Inflammatory macrophage (primary cell): ENCODE results near the gene STRADB.
"Not testable (repeated sequence)": the region's sequence is repeated elsewhere in the genome, so short reads cannot be mapped to it uniquely, and the experiment has no call there.

Experiments used
- DNase-seq, 2 donors: peaks; one replicate each; pipeline ENCODE4 v3.0.0-alpha.2; 2020 to 2022

STRADB gene

DNA sequence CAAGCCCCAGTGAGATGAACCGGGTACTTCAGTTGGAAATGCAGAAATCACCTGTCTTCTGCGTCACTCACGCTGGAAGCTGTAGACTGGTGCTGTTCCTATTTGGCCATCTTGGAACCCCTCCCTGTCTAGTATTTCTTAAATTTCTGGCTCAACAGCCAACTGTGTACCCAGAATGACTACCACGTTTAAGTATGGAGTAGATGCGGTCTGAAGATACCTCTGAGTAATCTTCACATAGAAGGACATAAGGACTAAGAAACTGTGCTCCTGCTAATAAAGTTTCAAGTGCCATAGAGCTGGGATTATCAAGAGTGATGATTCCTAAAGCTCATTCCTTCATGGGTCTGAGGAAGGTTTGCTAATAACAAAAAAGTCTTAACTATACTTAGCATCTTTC, 20.7 kb upstream of the STRADB start:
- DNase-seq = no peak

DNA sequence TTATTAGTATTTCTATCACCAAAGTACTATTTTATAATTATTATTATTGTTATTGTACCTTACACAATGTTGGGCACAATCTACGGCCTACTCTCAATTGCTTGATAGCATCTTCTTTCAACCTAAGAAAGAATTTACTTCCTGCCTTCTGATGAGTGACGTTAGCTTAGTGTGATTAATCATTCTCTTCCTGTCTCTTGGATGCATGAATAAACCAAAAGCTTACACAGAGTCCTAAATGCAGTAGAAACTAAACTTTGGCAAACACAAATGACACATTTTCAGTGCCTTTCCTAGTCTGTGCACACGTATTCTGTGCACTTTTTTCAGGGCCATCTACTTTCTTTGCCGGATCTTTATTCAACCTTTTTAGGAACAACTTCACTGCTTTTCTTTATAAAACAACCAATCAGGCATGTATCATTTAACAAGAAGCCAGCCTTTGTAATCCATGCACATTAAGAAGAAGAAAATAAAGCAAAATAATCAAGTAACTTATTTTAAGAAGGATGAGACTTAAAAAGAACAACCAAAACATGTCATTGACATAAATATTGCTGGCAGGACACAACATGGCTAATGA, 19.4 kb upstream of the STRADB start:
- DNase-seq = peak in 1 of 2 donors; percentile 26

DNA sequence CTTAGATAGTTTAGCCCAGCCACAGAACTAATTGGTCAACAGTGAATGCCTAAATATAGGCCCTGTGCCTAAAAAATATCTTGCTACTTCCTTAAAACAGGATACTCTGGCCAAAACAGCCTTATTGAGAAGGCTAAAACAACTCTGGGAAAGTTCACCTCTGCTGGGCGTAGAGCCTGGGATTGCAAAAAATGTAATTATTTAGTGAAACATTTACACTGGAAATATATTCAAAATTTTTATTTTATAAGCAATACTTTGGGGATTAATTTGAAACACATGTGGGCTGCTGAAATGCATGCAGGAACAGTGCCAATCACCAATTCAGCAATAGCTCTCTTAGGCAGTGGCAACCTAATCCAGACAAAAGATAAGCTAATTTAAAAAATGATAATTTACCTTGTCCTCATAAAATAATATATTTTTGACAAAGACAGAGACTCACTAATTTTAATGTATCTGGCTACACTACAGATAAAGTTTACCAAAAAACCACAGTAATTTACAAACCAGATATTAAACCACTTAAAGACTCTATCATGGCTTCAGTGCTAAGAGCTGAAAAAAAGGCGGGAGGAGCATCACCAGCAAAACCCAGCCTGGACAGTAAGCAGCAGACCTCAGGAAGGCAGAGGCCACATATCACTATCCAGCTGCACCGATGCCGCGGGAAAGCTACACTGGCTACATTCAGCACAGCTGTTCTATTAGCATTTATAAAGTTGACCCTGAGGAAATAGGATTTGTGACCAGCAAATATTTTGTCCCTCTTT, 18.7 kb upstream of the STRADB start:
- DNase-seq = peak; percentile 33 to 44

GRCh38 chr2:201433394-201433995, 18.0 kb upstream of the STRADB start:
- DNase-seq = no peak

DNA sequence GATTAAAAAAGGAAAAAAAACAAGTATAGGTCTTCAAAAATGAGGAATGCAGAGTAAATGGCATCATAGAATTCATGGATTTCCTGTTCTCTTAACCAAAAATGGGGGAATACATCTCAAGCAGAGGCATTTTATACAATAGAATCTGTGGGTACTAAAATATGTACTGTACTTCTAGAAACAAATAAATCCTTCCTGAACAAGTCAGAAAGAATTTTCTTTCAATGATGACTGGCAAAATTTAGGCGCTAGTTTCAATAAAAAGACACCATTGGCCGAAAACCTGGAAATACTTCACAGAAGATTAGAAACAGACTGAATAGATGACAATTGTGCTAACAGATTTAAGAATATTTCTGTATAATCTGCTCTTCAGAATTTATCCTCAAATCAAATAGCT, 15.4 kb upstream of the STRADB start:
- no peak for DNase-seq

DNA sequence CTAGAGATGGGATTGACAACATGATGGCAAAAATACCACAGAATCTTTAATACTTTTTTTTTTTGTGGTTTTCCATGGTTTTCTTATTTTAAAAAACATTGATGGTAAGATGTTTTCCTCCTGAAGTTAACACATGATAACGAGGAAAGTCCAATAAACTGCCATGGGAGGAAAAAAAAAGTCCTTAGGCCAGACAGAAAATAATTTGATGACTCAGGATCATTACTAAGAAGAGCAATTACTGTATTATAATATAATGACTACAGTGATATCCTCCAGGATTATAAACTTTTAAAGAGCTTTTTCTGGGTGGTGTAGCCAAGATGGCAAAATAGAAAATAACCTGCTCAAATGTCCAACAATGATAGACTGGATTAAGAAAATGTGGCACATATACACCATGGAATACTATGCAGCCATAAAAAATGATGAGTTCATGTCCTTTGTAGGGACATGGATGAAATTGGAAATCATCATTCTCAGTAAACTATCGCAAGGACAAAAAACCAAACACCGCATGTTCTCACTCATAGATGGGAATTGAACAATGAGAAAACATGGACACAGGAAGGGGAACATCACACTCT, 12.1 kb upstream of the STRADB start:
- DNase-seq = not testable (repeated sequence)

GRCh38 chr2:201440182-201440581, 11.4 kb upstream of the STRADB start:
- no peak for DNase-seq

DNA sequence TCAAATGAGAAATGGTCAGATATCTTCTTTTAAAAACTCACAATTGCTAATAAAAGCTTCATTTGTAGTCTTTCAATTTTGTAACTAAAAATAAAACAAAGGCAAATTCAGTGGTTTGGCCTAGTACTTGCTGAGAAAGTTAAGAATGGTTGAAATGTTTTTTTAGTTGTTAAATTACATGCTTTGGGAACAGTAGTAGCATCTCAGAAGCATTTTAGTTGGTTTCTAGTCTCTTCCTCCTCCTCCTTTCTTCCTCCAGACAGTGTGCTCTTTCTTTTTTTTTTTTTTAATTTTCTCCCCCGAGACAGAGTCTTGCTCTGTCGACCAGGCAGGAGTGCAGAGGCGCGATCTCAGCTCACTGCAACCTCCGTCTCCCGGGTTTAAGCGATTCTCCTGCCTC, 10.1 kb upstream of the STRADB start:
- DNase-seq = no peak

- peak in 1 of 2 donors; percentile 44 for DNase-seq
Observed at GRCh38 chr2:201444746-201445465, 6.6 kb upstream of the STRADB start.

GRCh38 chr2:201447086-201447485, 4.5 kb upstream of the STRADB start:
- no peak for DNase-seq

DNA sequence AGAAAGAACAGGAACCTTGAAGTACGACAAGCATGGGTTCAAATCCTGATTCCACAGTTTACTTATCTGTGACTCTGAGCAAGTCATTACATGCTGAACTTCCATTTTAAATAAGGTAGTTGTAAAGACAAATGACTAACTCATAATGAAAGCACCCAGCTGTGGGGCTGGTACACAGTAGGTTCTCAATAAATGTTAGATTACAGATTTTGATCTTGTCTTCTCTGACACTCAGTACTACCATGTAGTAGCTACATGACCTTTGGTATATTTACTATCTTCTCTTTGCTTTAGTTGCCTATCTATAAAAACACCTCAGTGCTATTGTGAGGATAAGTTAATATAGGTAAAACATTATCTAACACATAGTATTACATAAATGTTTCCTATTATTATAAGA, 3.5 kb upstream of the STRADB start:
- DNase-seq = no peak

DNA sequence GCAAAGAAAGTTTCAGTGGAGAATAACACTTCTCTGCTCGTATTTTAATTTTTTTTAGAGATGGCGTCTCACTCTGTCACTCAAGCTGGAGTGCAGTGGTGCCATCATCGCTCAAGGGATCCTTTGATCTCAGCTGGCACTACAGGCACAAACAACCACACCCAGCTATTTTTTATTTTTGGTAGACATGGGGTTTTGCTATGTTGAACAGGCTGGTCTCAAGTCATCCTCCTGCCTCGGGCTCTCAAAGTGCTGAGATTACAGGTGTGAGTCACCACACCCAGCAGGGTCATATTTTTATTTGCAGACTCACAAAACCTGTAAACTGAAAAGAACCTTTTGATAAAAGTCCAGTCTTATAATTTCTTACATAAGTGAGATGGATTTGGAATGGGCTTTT, 2.8 kb upstream of the STRADB start:
- no peak for DNase-seq

DNA sequence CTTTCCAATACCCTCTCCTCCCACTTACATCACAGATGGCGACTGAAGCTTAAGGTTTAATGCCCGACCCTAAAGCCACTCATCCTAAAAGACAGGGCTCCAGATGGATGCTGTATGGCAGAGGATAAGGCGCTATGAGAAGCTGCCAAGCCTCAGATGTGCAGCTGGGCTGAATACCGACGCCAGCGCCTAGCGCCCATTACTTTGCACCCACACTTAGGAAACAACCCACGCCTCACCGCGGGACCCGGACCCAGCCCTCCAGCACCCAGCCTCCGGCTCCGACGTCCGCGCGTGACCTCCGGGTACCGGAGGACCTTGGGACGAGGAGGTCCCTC, 617 bp upstream of the STRADB start:
- DNase-seq = no peak

DNA sequence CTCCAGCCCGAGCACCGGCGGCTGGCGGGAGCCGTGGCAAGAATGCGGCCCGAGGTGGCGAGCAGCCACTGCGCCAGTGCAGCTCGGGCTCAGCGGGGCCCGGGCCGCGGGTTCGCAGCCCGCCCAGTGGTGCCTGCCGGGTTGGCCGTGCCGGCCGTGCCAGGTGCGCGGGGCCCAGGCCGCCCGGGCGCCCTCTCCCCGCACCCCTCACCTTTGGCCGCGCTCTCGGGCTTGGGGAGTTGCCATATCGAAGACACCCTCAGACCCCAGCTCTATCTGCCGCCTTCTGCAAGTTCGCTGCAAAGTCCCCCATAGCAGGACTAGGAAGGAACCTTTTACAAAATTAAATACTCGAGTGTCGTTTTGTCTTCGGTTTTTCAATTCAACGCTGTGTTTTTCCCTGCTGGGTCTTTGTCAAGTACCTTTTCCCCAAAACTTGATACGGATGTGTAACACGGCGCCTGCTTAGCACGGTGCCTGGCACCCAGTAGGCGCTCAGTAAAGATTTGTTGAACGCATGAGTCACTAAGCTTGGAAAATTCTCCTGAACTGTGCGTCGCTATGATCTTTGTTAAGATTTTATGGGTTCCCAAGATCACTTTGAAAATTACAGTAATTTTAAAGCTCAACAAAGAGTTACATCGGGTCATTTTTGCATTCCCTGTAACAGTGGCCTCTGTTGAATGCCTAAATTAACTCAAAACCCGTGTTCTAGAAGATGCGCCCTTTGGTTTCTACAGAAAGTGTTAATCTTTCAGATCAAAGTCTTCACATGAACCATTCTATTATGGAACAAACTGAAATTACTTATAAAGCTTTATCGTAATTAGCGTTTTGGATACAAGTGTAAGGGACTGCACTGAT, 750 bp downstream of the STRADB start:
- peak in 1 of 2 donors; percentile 2 for DNase-seq

DNA sequence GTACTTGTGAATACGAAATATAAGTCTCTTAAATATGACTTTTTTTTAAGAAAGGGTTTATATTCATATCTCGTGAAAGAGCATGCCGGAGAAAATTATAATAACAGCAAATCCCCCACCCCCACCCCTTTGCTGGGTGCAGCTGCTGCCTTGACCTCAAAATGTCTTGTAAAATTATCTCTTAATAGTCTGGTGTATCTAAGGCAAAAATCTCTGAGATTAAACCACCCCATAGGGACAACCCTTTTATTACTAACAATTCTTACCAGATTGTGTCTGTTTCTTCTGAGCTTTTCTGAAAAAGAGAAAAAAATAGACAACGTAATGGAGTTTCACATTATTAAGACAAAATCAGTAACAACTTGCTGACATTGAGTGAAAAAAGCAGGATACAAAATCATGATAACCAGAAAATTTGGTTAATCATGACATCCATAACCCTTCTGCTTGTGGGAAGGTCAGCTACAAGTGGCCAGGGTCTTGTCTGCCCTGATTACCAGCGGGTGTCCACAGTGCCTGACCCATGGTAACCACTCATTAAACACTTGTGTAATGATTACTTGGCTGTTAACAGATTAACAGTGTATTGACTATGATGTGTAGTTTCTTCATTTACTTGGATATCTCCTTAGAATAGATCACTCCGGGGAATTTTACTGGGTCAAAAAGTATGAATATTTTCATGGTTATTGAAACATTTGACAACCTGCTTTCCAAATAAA, 1.5 kb downstream of the STRADB start:
- no peak for DNase-seq

DNA sequence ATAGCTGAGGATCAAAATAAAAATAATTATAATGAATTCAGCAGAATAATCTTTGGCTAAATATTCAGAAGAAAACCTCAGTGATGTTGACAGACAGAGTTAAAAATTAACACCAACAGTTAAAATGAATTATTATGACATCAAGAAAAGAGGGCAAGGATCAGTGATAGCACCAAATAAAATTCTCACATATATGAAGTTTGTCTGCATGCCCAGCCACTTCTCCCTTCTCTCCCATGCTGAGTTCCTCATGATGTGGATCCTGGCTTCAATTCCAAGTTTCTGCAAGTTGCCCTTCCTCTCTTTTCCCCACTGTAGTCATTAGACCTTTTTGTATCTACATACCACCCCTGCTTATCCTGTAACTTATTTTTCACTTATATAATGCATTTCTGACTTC, 6.8 kb downstream of the STRADB start:
- no peak for DNase-seq

DNA sequence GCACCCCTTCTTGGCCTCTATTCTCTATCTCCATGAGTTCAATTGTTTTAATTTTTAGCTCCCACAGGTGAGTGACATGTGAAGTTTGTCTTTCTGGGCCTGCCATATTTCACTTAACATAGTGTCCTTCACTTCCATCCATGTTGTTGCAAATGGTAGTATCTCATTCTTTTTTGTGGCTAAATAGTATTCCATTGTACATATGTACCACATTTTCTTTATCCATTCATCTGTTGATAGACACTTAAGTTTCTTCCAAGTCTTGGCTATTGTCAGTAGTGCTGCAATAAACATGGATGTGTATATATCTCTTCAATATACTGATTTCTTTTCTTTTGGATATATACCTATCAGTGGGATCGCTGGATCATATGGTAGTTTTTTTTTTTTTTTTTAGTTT, 9.0 kb downstream of the STRADB start:
- no peak for DNase-seq

DNA sequence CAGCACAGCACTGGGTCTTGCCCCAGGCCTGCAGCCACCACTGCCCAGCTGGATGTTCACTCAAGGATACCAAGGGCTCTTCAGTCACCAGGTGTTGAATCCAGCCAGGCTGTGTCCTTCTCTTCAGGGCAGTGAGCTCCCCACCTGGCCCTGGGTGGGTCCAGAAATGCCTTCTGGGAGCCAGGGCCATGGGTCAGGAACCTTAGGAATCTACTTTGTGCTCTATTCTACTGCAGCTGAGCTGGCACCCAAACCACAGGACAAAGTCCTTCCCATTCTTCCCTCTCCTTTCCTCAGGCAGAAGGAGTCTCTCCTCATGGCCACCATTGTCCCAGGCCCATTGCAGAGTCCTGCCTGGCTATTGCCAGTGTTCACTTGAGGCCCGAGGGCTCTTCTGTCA, 13.0 kb downstream of the STRADB start:
- DNase-seq = no peak

DNA sequence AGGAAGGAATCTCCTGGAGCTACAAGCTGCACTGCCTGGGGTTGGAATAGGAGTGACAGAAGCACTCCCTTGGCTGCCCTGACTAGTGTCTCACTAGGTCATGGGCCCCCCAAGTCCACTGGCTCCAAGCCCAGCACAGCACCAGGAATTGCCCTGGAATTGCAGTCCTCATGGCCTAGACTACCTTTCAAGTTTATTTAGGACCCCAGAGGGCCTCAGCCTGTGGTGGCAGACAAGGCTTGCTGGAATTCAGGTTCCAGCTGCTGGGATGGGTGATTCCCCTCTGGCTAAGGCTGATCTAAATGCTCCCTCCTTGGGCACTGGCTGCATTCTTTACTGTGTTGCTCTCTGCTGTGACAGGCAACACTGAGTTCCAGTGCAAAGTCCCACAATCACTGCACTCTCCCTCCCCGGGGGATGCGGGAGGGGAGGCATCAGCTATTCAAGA, 14.0 kb downstream of the STRADB start:
- no peak for DNase-seq

DNA sequence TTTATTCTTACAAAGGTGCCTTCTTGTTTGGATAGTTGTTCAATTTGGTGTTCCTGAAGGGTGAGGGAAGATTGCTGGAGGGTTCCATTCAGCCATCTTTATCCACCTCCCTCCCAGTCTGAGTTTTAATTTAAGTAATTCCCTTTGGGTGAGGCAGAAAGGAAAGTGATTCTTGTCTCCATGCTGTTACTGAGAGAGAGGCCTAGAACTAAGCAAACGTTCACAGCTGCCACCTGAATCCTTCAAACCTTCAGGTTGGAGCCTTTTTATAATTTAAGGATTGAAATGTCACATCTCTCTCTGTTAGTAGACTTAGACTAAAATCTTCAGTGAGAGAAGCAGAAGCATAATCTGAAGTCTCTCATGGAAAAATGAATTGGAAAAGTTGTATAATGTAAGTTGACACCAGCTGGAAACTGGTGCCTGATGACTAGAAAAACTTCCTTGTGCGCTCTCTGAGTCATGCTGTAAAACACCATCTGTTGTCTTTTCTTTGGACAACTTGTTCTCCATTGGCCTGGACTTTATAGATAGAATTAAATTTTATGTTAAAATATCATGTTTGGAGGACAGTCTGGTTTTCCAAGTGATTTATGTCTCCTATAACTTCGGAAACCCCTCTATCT, 14.6 kb downstream of the STRADB start:
- DNase-seq = no peak

DNA sequence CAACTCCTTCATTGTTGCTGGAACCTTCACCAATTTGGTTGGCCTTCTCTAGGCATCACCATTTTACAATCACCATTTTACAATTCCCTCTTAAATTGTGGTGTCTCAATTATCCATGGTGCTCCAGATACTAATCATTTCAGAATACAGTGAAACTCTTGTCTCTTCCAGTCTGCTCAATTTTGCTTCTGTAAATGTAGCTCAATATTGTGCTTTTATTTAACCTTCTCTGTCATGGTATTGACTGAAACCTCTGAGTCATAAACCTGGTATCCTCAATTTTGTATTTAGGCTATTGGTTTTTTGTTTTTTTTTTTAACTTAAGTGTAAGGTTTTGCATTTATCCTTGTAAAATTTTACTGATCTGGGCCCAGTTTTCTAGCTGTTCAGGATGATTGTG, 16.1 kb downstream of the STRADB start:
- no peak for DNase-seq
